ENCODE data around the gene ADD3.

Gene ADD3

GRCh38 chr10:110081911-110082310, 74.1 kb downstream of the ADD3 start (continued):
- no peak for TF ChIP-seq ZNF610 (tag by site-specific recombination; IDR thresholded peaks at IDR 0.05; ENCODE audit: borderline replicate concordance)
- TF ChIP-seq MZF1 (tag by site-specific recombination; IDR thresholded peaks at IDR 0.05; ENCODE audit: borderline replicate concordance) = no peak
- TF ChIP-seq CTCF (tag by site-specific recombination; IDR thresholded peaks at IDR 0.05) = no peak
- no peak for TF ChIP-seq ZNF155 (tag by site-specific recombination; IDR thresholded peaks at IDR 0.05)
- TF ChIP-seq ZEB2 (tag by site-specific recombination; IDR thresholded peaks at IDR 0.05) = peak; percentile 67; the same call in 1 of the 2 replicates
- TF ChIP-seq ZBTB1 (tag by site-specific recombination; IDR thresholded peaks at IDR 0.05) = no peak
- TF ChIP-seq, protein P1, sequence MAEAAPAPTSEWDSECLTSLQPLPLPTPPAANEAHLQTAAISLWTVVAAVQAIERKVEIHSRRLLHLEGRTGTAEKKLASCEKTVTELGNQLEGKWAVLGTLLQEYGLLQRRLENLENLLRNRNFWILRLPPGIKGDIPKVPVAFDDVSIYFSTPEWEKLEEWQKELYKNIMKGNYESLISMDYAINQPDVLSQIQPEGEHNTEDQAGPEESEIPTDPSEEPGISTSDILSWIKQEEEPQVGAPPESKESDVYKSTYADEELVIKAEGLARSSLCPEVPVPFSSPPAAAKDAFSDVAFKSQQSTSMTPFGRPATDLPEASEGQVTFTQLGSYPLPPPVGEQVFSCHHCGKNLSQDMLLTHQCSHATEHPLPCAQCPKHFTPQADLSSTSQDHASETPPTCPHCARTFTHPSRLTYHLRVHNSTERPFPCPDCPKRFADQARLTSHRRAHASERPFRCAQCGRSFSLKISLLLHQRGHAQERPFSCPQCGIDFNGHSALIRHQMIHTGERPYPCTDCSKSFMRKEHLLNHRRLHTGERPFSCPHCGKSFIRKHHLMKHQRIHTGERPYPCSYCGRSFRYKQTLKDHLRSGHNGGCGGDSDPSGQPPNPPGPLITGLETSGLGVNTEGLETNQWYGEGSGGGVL (tag by site-specific recombination; IDR thresholded peaks at IDR 0.05) = no peak
- TF ChIP-seq, protein P2, sequence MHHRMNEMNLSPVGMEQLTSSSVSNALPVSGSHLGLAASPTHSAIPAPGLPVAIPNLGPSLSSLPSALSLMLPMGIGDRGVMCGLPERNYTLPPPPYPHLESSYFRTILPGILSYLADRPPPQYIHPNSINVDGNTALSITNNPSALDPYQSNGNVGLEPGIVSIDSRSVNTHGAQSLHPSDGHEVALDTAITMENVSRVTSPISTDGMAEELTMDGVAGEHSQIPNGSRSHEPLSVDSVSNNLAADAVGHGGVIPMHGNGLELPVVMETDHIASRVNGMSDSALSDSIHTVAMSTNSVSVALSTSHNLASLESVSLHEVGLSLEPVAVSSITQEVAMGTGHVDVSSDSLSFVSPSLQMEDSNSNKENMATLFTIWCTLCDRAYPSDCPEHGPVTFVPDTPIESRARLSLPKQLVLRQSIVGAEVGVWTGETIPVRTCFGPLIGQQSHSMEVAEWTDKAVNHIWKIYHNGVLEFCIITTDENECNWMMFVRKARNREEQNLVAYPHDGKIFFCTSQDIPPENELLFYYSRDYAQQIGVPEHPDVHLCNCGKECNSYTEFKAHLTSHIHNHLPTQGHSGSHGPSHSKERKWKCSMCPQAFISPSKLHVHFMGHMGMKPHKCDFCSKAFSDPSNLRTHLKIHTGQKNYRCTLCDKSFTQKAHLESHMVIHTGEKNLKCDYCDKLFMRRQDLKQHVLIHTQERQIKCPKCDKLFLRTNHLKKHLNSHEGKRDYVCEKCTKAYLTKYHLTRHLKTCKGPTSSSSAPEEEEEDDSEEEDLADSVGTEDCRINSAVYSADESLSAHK (tag by site-specific recombination; IDR thresholded peaks at IDR 0.05) = no peak
- TF ChIP-seq ZNF76 (tag by site-specific recombination; IDR thresholded peaks at IDR 0.05; ENCODE audit: borderline replicate concordance, low read depth) = no peak
- no peak for TF ChIP-seq SALL2 (tag by site-specific recombination; IDR thresholded peaks at IDR 0.05; ENCODE audit: borderline replicate concordance)
- no peak for TF ChIP-seq ZNF211 (tag by site-specific recombination; IDR thresholded peaks at IDR 0.05; ENCODE audit: low read depth)
- no peak for TF ChIP-seq ZNF561 (tag by site-specific recombination; IDR thresholded peaks at IDR 0.05; ENCODE audit: borderline replicate concordance)
- TF ChIP-seq ZNF157 (tag by site-specific recombination; IDR thresholded peaks at IDR 0.05) = no peak
- 0 out of 2 replicates have a peak, but pooled peaks have one; percentile 67 for TF ChIP-seq GLI2 (tag by site-specific recombination; IDR thresholded peaks at IDR 0.05; ENCODE audit: borderline replicate concordance, low read depth)
- no peak for TF ChIP-seq ZNF404 (tag by site-specific recombination; IDR thresholded peaks at IDR 0.05)
- TF ChIP-seq ATF2 (tag by site-specific recombination; IDR thresholded peaks at IDR 0.05; ENCODE audit: low read depth) = no peak
- TF ChIP-seq KLF7 (tag by site-specific recombination; IDR thresholded peaks at IDR 0.05; ENCODE audit: borderline replicate concordance) = no peak
- no peak for TF ChIP-seq HOXD13 (CRISPR knock-in tag; IDR thresholded peaks at IDR 0.05; ENCODE audit: borderline replicate concordance)
- no peak for TF ChIP-seq ZBTB48 (tag by site-specific recombination; IDR thresholded peaks at IDR 0.05)

- no peaks in the 10 kb centered on the region for H3K9me3 ChIP-seq (ENCODE audit: control insufficient read depth, insufficient read depth, low read depth, low read length)
- ChIA-PET POLR2A (no interaction called here), CTCF (interaction anchor here (0.6 to 1.2 kb wide), 5 partner anchors 31 to 270 kb away, joined by 3 to 6 read pairs (median 3); no protein-coding TSS in a partner anchor)
- peak overlapping the region; percentile 28; the same call in 1 of the 2 replicates for H3K27ac ChIP-seq (ENCODE audit: extremely low read depth, low read depth, low read length)
- no peak overlapping the region for H3K4me3 ChIP-seq (ENCODE audit: low read depth, low read length)
- H3K36me3 ChIP-seq (ENCODE audit: control insufficient read depth in 2 of 2, insufficient read depth in 1 of 2, low read length in 2 of 2) = no peaks in the 10 kb centered on the region; a peak in 1 of 3 replicates
- H3K4me1 ChIP-seq (ENCODE audit: control insufficient read depth, insufficient read depth, low read length) = peaks cover 39% of the 10 kb centered on the region
- TF ChIP-seq PRDM6 (tag by site-specific recombination; IDR thresholded peaks at IDR 0.05) = peak; percentile 70
- no peak for TF ChIP-seq ZNF148 (tag by site-specific recombination; IDR thresholded peaks at IDR 0.05; ENCODE audit: borderline replicate concordance)
- no peak for TF ChIP-seq YY1 (tag by site-specific recombination; IDR thresholded peaks at IDR 0.05)
- TF ChIP-seq ZFHX2 (tag by site-specific recombination; conservative IDR thresholded peaks at IDR 0.05) = 0 out of 2 replicates have a peak, but pooled peaks have one; percentile 6
- no peak for TF ChIP-seq HOXA7 (CRISPR knock-in tag; IDR thresholded peaks at IDR 0.05; ENCODE audit: borderline replicate concordance)
- no peak for TF ChIP-seq ZNF473 (tag by site-specific recombination; IDR thresholded peaks at IDR 0.05)
- no peak for TF ChIP-seq RBAK (tag by site-specific recombination; IDR thresholded peaks at IDR 0.05)
Observed at GRCh38 chr10:110083884-110084283, 76.1 kb downstream of the ADD3 start.

Measured in HEK293 (cell line).